Measurements from ENCODE around the gene AK4. TPM values are rescaled to one million over a fixed set of nuclear protein-coding genes. Genes with fewer than 3 reads are reported as not detected.

AK4 gene
- total RNA-seq, 1 donor from 2014 or later = 27.6 TPM

GRCh38 chr1:65206836-65207235, 58.8 kb downstream of the AK4 start:
- DNase-seq (ENCODE audit: low spot score) = no peak
- ATAC-seq = no peak
- intact Hi-C loops (cut with DNase I) = loop anchor here (5.0 kb wide), 1 partner anchor 140 kb away; no protein-coding TSS in a partner anchor

GRCh38 chr1:65207317-65207716, 59.3 kb downstream of the AK4 start:
- DNase-seq (ENCODE audit: low spot score) (no peak), ATAC-seq (no peak)
- intact Hi-C loops (cut with DNase I) = loop anchor here (5.0 kb wide), 1 partner anchor 140 kb away; no protein-coding TSS in a partner anchor

DNA sequence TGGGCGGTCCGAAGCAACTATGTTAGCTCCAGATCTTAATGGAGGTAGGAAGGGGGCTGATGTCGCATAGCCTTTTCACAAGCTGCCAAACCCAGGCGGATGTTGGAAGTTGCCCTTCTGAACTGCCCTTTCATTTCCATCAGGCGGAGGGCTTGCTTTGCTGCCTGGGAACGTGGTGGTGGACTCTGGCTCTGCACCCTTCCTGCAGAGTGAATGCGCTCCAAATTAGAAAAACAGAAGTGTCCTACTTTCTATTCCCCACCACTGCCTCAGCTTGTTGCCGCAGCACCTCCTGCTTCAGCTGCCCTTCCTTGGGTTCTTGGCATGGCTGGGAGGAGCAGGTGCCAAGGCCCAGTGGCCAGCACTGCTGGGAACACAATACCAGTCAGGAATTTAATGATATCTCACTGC, 60.6 kb downstream of the AK4 start:
- ATAC-seq (peak; percentile 25), DNase-seq (ENCODE audit: low spot score) (no peak)
- intact Hi-C loops (cut with DNase I) = loop anchor here (5.0 kb wide), 1 partner anchor 141 kb away; no protein-coding TSS in a partner anchor

GRCh38 chr1:65209005-65209885, 61.2 kb downstream of the AK4 start:
- intact Hi-C loops (cut with DNase I) = loop anchor here (5.0 kb wide), 1 partner anchor 142 kb away; no protein-coding TSS in a partner anchor

GRCh38 chr1:65210325-65210724, 62.3 kb downstream of the AK4 start:
- ATAC-seq (no peak), DNase-seq (ENCODE audit: low spot score) (no peak)
- intact Hi-C loops (cut with DNase I) = no loop called here

More at GRCh38 chr1:65209005-65209885, 61.2 kb downstream of the AK4 start:
- DNase-seq (ENCODE audit: low spot score) (no peak), ATAC-seq (peak; percentile 80)

DNA sequence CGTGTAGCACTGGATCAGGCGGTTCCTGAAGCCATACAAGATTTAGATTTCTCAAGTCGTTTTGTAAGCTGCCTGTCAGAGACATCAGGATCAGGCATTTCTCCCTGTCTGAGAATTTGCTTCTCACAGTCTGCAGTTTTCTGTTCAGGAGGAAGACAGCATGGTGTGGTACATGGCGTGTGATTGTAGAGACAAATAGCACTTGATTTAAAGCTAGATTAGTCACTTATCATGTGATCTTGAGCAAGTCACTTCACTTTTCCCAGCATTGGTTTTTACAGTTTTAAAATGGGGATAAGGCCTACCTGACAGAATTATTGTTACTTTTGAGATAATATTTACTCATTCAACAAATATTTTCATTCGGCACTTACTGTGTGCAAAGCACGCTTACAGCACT, 63.3 kb downstream of the AK4 start:
- DNase-seq (ENCODE audit: low spot score) = no peak
- intact Hi-C loops (cut with DNase I) = no loop called here
- ATAC-seq = no peak

- ATAC-seq (no peak), DNase-seq (ENCODE audit: low spot score) (no peak)
- intact Hi-C loops (cut with DNase I) = no loop called here
Observed at GRCh38 chr1:65213271-65214023, 65.4 kb downstream of the AK4 start.

GRCh38 chr1:65214340-65215027, 66.5 kb downstream of the AK4 start:
- intact Hi-C loops (cut with DNase I) = no loop called here
- no peak for DNase-seq (ENCODE audit: low spot score)
- ATAC-seq = no peak

DNA sequence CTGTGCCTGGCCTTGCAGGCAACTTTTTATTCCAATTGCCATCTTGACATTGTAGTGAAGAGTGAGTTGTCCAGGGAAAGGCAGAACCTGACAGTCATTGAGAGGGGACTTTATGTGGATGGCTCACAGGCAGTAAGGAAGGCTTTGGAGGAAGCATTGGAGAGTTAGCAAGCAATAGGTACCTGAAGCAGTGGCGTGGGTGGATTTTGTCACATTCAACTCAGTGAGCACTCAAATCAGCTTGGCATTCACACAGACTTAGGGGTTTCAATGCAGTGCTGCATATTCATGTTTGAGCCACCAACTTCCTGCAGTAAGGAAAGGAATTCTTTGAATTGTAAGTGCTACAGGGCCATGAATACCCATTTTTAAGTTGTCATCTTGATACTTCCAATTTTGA, 69.0 kb downstream of the AK4 start:
- intact Hi-C loops (cut with DNase I) = no loop called here
- ATAC-seq (no peak), DNase-seq (ENCODE audit: low spot score) (no peak)

DNA sequence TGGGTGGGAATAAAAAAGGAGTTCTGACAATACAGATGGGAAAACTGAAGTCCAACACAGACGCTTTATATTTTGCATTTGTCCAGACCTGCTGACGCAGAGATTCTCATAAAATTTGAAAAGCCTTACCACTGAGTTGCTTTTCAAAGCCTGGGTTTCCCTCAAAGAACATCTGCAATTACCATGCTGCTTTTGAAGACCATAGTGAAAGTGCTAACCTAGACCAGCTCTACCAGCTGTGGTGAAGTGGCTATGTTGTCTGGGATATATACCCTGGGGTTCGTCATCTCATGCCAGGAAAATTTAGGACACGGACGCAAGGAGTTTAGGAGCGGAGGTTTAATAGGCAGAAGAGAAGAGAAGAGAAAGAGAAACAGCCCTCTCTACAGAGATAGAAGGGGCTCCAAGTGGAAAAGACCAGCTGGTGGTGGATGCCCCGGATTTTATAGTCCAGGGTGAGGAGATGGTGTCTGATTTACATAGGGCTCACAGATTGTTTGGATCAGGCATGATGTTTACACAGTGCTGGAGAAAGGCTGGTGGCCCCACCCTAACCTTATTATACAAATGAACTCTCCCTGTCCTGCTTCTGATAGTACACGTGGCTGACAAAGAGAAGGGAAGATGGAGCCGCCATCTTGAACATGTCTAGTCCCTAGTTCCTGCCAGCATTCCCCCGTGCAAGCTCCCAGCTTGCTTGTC, 73.8 kb downstream of the AK4 start:
- intact Hi-C loops (cut with DNase I) = no loop called here
- DNase-seq (ENCODE audit: low spot score) (no peak), ATAC-seq (no peak)

DNA sequence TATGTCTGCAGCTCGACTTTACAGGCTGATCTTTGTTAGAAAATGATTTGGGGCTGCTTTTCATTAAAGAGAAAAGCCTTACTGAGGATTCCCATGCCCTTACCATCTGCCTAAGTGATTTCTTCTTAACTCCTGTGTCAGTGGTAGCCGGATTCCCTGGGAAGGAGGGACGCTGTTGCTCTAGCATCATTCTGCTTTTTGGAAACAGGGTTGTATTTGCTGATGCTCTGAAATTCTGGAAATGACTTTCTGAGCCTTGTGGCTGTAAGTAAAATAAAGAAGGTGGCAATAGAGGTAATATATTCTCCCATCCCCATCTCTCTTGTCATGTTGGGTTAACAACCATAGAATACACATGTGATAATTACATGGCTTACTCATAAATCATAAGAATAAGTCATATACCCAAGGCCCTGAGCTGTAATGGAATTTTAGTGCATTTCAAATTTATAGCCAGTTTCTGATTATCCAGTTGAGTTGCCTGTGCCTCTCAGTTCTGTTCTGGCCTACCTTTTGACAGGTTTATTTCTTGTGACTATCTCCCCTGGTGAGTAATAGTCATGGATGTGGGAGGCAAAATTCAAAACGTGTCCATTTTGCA, 74.4 kb downstream of the AK4 start:
- ATAC-seq = no peak
- DNase-seq (ENCODE audit: low spot score) = no peak
- intact Hi-C loops (cut with DNase I) = no loop called here

DNA sequence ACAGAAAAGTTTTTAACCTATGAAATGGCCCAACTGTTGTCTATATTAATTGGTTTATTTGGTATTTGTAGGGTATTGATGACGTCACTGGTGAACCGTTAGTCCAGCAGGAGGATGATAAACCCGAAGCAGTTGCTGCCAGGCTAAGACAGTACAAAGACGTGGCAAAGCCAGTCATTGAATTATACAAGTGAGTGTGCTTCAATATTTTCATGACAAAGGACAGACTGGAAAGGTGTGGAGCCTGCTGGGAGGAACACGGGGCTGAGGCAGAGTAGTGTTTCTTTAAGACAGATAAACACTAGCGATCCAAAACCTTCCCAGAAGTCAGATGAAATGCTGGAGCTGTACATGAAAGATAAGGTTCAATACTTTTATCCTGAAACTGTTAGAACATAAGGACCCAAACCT, 76.7 kb downstream of the AK4 start:
- ATAC-seq (no peak), DNase-seq (ENCODE audit: low spot score) (no peak)
- intact Hi-C loops (cut with DNase I) = no loop called here

- intact Hi-C loops (cut with DNase I) = no loop called here
- ATAC-seq = no peak
- DNase-seq (ENCODE audit: low spot score) = no peak
Observed at GRCh38 chr1:65225179-65225578, 77.2 kb downstream of the AK4 start.

DNA sequence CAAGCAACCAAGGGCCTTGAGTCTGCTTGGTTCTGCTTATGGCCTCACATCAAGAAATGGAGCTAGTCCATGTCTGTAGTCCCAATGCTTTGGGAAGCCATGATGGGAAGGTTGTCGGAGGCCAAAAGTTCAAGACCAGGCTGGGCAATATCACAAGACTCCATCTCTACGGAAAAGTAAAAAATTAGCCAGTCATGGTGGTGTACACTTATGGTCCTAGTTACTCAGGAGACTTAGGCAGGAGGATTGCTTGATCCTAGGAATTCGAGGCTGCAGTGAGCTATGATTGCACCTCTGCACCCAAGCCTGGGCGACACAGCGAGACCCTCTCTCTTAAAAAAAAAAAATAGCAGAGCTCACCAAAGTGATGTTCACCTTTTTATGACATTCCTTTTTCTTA, 81.2 kb downstream of the AK4 start:
- no peak for ATAC-seq
- no peak for DNase-seq (ENCODE audit: low spot score)
- intact Hi-C loops (cut with DNase I) = no loop called here

DNA sequence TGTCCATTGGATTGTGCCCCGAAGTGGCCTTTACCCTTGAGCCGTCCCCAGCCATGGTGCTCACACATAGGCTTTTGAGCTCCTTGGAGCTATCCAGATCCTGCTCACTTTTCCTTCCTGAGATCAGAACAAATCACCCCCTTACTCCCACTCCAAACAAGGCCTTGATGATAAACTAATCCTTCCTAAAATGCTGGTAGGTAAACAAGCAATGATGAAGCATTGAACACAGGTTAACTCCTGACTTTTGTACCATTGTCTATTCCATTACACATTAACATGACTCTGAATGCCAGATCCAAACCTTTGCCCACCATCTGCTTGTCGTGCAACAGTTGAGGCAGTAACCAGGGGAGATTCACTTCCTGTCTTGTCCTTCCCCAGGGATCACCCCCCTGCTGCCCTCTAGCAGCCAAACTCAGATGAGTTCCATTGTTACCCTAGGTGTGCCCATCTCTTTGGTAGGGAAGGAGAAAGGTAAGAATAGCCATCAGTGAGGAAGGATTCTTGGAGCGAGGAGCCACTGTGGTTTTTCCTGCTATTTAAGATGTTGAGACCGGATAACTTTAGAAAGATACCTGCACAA, 81.8 kb downstream of the AK4 start:
- ATAC-seq = no peak
- intact Hi-C loops (cut with DNase I) = no loop called here
- DNase-seq (ENCODE audit: low spot score) = no peak

DNA sequence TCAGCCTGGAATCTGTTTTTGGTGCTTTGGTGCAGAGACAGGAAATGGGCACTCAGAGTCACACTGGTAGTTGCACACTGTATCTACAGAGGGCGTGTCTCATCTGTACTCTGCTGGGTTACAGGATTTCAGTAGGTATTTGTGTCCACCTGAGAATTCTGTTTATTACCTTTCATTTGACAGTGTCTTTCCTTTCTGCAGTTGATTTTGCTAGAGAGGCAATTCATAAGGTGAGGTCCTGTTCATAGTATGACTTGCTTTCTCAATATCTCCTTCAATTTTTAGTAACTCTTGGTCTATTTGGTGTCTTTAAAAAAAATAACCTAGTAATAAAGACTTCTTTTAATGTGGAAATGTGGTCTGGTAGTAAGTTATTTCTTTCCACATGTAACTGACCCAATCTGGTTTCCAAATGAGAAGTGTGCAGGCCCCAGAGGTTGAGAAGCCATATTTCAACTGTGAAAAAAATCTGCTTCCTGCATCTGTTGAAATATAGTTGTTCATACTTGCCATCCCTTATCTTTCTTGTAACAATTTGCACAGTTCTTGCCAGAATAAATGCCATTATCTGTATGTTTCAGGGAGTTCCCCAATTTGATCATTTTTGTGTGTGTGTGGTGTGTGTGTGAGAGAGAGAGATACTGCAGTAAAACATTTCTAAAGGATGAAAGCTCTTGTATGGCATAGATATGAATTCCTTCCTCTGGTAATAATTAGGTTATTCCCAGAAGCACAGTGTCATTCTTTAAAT, 82.9 kb downstream of the AK4 start:
- no peak for DNase-seq (ENCODE audit: low spot score)
- no peak for ATAC-seq
- intact Hi-C loops (cut with DNase I) = no loop called here

DNA sequence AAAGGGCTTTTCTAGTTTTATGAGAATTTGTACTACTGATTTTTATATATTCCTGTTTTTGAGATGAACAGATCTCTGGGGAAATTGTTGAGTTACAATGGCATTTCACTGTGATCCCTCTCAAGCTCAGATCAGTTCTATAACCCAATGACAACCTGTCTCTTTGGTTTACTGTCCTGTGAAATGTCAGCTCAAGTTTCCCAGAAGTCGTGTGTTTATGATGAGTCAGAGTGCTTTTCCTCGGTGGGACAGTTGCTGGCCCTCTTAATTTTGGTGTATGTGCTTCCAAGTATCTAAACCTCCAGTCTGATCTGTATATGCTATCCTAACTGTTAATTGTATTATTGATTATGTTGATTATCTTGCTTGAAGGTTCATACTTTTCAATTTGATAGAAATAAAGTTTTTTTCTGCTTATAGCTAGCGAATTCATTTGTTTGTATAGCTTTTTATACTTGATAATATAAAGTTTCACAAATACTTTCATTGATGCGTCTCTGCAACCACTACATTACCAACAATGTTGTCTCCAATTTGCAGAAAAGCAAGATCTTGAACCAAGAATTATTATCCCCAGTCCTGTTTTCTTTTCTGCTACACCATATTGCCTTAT, 83.8 kb downstream of the AK4 start:
- DNase-seq (ENCODE audit: low spot score) (no peak), ATAC-seq (no peak)
- intact Hi-C loops (cut with DNase I) = no loop called here
